Epidermal melanocyte (primary cell): ENCODE data around the gene CDC27.
"Not testable (repeated sequence)": the region's sequence is repeated elsewhere in the genome, so short reads cannot be mapped to it uniquely, and the experiment has no call there.

Experiments
- DNase-seq: peaks from one replicate; pipeline ENCODE4 v3.0.0; 2011; ENCODE audit warnings: low spot score; ENCODE audit not compliant: insufficient read length

The CDC27 gene, protein sequence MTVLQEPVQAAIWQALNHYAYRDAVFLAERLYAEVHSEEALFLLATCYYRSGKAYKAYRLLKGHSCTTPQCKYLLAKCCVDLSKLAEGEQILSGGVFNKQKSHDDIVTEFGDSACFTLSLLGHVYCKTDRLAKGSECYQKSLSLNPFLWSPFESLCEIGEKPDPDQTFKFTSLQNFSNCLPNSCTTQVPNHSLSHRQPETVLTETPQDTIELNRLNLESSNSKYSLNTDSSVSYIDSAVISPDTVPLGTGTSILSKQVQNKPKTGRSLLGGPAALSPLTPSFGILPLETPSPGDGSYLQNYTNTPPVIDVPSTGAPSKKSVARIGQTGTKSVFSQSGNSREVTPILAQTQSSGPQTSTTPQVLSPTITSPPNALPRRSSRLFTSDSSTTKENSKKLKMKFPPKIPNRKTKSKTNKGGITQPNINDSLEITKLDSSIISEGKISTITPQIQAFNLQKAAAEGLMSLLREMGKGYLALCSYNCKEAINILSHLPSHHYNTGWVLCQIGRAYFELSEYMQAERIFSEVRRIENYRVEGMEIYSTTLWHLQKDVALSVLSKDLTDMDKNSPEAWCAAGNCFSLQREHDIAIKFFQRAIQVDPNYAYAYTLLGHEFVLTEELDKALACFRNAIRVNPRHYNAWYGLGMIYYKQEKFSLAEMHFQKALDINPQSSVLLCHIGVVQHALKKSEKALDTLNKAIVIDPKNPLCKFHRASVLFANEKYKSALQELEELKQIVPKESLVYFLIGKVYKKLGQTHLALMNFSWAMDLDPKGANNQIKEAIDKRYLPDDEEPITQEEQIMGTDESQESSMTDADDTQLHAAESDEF

DNA sequence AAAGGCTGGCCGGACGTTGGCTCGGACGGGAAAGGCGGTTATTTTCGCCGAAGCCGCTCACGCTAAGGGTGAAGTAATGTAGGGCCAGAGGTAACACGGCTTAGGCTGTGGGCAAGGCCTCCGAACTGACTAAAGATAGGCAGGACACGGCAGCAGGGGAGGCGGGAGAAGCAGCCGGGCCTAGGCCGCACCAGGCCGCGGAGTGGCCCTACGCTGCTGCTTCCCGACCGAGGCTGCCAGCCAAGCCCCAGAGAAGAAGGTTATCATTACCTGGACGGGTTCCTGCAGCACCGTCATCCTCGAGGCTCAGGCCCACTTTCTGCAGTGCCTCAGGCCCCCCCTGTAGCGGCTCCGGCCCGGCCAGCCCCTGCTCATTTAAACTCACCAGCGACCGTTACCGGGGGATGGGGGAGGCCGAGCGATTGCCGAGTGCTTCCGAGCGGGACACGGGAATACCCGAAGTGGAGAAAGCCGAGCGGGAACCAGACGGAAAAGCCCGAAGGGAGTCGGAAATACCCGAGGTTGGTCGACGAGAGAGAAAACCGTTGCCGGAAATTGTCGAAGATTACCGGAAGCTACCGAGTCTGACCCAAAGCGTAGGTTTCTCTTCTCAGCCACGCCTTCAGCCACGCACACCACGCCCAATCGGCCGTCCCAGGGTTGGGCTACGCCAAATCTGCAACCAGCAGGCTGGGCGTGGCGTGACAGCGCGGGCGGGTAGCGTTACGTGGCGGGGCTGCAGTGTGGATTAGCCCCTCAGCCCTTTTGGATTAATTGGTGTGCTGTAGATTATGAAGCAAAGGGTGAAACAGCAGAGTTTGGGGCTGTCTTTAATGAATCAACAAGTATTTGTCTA lies at the start of gene CDC27:
TSS of gene CDC27 (minus strand) at position 420 of the 856 bp plus-strand sequence. CDS start at position 297, 123 bp downstream.
- peak; percentile 91 for DNase-seq

DNA sequence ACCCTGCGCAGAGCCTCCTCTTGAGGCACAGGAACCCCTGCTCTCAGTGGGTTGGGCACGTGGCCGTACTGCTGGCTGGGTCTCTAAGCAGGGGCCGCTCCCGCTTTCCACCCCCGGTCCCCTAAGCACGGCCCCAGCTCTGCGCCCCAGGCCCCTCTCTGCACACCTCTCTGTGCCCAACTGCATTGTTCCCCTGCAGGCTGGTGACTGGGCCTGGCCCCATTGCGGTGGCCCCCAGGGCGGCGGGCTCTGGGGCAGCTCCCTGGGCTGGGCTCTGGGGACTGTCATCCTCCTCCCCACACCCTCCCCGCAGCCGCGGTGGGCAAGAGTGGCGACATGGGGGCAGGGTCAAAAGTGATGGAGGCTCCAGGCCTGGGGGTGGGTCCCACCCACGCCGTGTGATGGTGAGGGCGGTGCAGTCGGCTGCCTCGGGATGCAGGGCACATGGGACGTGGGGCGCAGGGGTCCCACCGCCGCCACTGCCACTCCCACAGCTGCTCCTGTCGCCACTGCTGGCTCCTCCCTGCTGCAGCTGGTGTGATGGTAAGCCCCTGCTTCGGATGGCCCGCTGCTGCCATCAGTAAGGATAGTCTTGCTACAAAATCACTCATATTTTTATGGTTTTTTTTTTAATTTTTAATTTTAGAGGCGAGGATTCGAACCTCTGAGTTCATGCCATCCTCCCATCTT lies 49.4 kb upstream of the CDC27 start:
- no peak for DNase-seq

GRCh38 chr17:47237841-47238240 lies 48.7 kb upstream of the CDC27 start:
- no peak for DNase-seq

- DNase-seq = no peak
These were observed 46.8 kb upstream of the CDC27 start for GRCh38 chr17:47235923-47236322.

- no peak for DNase-seq
These were observed 46.4 kb upstream of the CDC27 start for GRCh38 chr17:47235506-47235905.

- DNase-seq = no peak
These were observed 43.4 kb upstream of the CDC27 start for GRCh38 chr17:47232465-47232864.

- DNase-seq = no peak
These were observed 42.8 kb upstream of the CDC27 start for GRCh38 chr17:47231866-47232265.

- DNase-seq = no peak
These were observed 42.2 kb upstream of the CDC27 start for GRCh38 chr17:47231334-47231733.

DNA sequence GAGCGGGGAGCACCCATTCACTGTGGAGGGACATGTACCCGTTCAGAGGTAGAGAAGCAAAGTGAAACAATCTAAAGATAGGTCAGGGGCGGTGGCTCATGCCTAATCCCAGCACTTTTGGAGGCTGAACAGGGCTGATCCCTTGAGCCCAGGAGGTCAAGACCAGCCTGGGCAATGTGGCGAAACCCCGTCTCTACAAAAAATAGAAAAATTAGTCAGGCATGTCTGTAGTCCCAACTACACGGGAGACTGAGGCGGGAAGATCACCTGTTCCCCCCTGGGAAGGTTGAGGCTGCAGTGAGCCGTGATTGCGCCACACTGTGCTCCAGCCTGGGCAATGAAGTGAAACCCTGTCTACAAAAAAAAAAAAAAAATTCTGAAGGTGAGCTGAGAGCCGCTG lies 41.8 kb upstream of the CDC27 start:
- no peak for DNase-seq

- DNase-seq = peak; percentile 84
These were observed 40.7 kb upstream of the CDC27 start for GRCh38 chr17:47229535-47230443.

- DNase-seq = no peak
These were observed 38.8 kb upstream of the CDC27 start for GRCh38 chr17:47227862-47228261.

GRCh38 chr17:47225911-47226688 lies 37.0 kb upstream of the CDC27 start:
- no peak for DNase-seq

GRCh38 chr17:47225436-47225858 lies 36.4 kb upstream of the CDC27 start:
- no peak for DNase-seq

DNA sequence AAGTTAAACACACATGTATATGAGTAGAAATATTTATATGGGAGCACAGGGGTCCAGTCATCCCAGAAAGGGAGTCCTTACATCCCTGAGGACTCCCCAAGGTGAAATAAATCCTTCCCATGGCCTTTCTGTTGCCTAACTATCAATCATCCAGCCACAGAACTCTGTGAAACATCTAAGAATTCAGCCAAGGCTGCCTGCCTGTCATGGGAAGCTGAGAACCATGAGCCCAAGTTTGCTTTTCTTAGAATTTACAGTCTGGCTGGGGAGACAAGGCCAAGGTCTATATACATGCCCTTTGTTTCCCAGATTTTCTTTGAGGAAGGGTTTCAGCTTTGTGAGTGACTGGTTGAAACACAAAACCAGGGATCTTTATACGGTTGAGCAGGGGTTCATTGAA lies 35.9 kb upstream of the CDC27 start:
- no peak for DNase-seq

GRCh38 chr17:47224077-47224476 lies 35.0 kb upstream of the CDC27 start:
- not testable (repeated sequence) for DNase-seq

DNA sequence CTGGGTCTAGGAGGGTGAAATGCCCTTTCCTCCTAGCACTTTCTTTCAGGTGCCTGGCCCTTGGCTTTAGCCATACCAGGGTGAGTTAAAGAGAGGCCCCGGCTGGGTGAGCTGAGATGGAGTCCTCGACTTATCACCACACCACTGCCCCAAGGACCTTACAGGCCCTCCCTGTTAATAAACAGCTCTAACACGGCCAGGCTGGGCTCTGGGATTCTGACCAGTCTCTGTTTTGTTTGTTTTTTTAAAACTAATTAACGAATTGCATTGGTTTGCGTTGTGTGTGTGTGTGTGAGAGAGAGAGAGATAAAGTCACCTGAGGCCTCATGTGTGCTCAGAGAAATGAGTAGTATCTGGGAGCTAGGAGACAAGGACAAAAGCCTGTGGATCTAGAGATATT lies 34.4 kb upstream of the CDC27 start:
- DNase-seq = no peak

GRCh38 chr17:47223007-47223406 lies 33.9 kb upstream of the CDC27 start:
- no peak for DNase-seq

GRCh38 chr17:47222047-47222446 lies 33.0 kb upstream of the CDC27 start:
- DNase-seq = no peak

DNA sequence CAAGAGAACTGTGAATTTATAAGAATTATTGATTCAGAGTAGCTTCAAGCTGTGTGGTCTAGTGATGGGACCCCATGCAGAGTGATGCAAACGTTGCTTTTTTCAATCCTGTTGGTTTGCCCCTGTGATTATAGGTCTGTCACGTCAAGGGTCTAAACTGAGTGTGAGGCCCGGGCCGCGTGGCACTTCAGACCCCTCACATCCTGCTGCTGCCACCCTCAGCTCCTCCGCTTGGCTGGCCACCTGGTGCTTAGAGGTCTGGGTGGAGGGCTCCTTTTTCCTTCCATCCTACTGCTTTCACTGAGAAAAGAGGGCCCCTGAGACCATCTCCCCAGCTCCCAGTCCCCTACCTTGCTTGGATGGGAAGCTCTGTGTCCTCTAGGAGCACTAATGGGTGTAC lies 32.1 kb upstream of the CDC27 start:
- no peak for DNase-seq
